Mononuclear cell (primary cell): ENCODE measurements around the gene POLR1A. TPM values are rescaled to one million over a fixed set of nuclear protein-coding genes. Genes with fewer than 3 reads are reported as not detected.

Source experiments
- H3K27me3 ChIP-seq: 2 replicates; pipeline ENCODE4 v1.6.0; 2011; ENCODE audit warnings: low read length, control low read depth; ENCODE audit not compliant: insufficient read depth
- H3K4me1 ChIP-seq: 2 replicates; pipeline ENCODE4 v1.5.1; 2011; ENCODE audit warnings: mild to moderate bottlenecking, low read length, control low read depth; ENCODE audit not compliant: insufficient read depth
- H3K4me3 ChIP-seq: 2 replicates; pipeline ENCODE4 v1.5.1; 2011; ENCODE audit warnings: mild to moderate bottlenecking, low read length, moderate library complexity
- H3K9me3 ChIP-seq: 2 replicates; pipeline ENCODE4 v1.5.1; 2011; ENCODE audit warnings: low read depth, mild to moderate bottlenecking, control low read depth, low read length
- total RNA-seq: library from RNA; depleted of rRNA; stranded (reverse); fragments of >200 nt; gene quantifications from one replicate; pipeline ENCODE4 v1.2.3, GENCODE V29; 2012

POLR1A gene
- total RNA-seq, 1 donor, result 6.1 TPM

- Histone ChIP-seq H3K4me1 (peaks cover 2% of the 10 kb centered on the region), H3K4me3 (no peak overlapping the region), H3K27me3 (no peaks in the 10 kb centered on the region), H3K9me3 (no peaks in the 10 kb centered on the region)
Measured at GRCh38 chr2:85987266-85988174, 118.2 kb downstream of the POLR1A start.

- H3K4me1 ChIP-seq, result no peaks in the 10 kb centered on the region
- H3K27me3 ChIP-seq, result no peaks in the 10 kb centered on the region
- no peaks in the 10 kb centered on the region for H3K9me3 ChIP-seq
- no peak overlapping the region for H3K4me3 ChIP-seq
Measured at GRCh38 chr2:85986121-85986520, 119.6 kb downstream of the POLR1A start.

GRCh38 chr2:85984788-85985187, 120.9 kb downstream of the POLR1A start:
- no peaks in the 10 kb centered on the region for H3K9me3 ChIP-seq
- no peak overlapping the region for H3K4me3 ChIP-seq
- no peaks in the 10 kb centered on the region for H3K27me3 ChIP-seq
- peaks cover 1% of the 10 kb centered on the region for H3K4me1 ChIP-seq

- no peak overlapping the region for H3K4me3 ChIP-seq
- no peaks in the 10 kb centered on the region for H3K9me3 ChIP-seq
- H3K27me3 ChIP-seq, result no peaks in the 10 kb centered on the region
- peaks cover 10% of the 10 kb centered on the region for H3K4me1 ChIP-seq
Measured at GRCh38 chr2:85983766-85984165, 121.9 kb downstream of the POLR1A start.

GRCh38 chr2:85981579-85982247, 124.0 kb downstream of the POLR1A start:
- H3K4me3 ChIP-seq, result no peak overlapping the region
- H3K4me1 ChIP-seq, result peaks cover 10% of the 10 kb centered on the region
- H3K27me3 ChIP-seq, result no peaks in the 10 kb centered on the region
- no peaks in the 10 kb centered on the region for H3K9me3 ChIP-seq

GRCh38 chr2:85978883-85979780, 126.6 kb downstream of the POLR1A start:
- Histone ChIP-seq H3K4me1 (peaks cover 10% of the 10 kb centered on the region), H3K4me3 (no peak overlapping the region), H3K27me3 (no peaks in the 10 kb centered on the region), H3K9me3 (no peaks in the 10 kb centered on the region)

- Histone ChIP-seq H3K27me3 (no peaks in the 10 kb centered on the region), H3K4me3 (no peak overlapping the region), H3K9me3 (peaks cover 5% of the 10 kb centered on the region), H3K4me1 (peaks cover 10% of the 10 kb centered on the region)
Measured at GRCh38 chr2:85976106-85976920, 129.4 kb downstream of the POLR1A start.

GRCh38 chr2:85975581-85975980, 130.1 kb downstream of the POLR1A start:
- Histone ChIP-seq H3K9me3 (peaks cover 5% of the 10 kb centered on the region), H3K4me1 (peaks cover 10% of the 10 kb centered on the region), H3K4me3 (no peak overlapping the region), H3K27me3 (no peaks in the 10 kb centered on the region)

GRCh38 chr2:85974390-85974789, 131.3 kb downstream of the POLR1A start:
- Histone ChIP-seq H3K4me1 (peaks cover 4% of the 10 kb centered on the region), H3K27me3 (no peaks in the 10 kb centered on the region), H3K9me3 (peaks cover 5% of the 10 kb centered on the region), H3K4me3 (no peak overlapping the region)

GRCh38 chr2:85972355-85972754, 133.3 kb downstream of the POLR1A start:
- Histone ChIP-seq H3K4me1 (no peaks in the 10 kb centered on the region), H3K4me3 (no peak overlapping the region), H3K27me3 (no peaks in the 10 kb centered on the region), H3K9me3 (peaks cover 5% of the 10 kb centered on the region)

GRCh38 chr2:85971366-85971765, 134.3 kb downstream of the POLR1A start:
- Histone ChIP-seq H3K4me1 (no peaks in the 10 kb centered on the region), H3K9me3 (peaks cover 5% of the 10 kb centered on the region), H3K27me3 (no peaks in the 10 kb centered on the region), H3K4me3 (no peak overlapping the region)
